ENCODE data around the gene ARID1B.

Gene ARID1B

DNA sequence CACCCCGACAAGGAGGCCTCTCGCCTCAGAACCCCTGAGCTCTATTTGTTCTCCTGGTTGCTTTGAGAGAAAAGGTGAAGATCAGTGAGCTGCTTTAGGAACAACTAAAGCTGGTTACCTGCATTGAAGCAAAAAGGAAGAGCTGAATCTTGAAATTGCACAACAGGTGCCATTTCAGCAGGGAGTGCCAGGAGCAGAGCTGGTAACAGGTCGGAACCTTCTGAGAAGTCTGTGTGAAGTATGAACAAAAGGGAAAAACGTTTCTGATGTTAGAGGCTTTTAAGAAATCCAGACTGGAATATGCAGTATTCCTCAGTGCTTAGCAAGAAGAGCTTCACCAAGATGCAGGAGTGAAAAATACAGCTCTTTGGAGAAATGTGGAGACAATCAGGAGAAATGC is 382.2 kb downstream of the ARID1B start:
- no peak for DNase-seq (ENCODE audit: low spot score)

DNA sequence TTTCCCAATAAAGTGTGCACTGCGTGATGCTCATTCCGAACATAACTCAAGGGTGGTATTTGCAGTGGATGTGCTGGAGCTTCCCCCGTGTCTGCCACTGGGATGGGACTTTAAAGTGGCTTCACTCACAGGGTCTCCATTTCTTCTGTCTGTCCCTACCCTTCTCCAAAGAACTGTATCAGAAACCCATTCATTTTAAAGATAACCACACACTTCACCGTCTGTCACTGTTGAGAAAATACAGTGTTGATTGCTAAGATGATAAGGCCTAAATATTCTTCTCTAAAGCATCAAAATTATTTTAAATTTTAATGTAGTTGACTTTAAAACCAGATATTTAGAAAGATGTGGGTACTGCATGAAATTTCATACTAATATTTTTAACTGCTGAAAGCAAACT is 384.7 kb downstream of the ARID1B start:
- DNase-seq (ENCODE audit: low spot score), result no peak

DNA sequence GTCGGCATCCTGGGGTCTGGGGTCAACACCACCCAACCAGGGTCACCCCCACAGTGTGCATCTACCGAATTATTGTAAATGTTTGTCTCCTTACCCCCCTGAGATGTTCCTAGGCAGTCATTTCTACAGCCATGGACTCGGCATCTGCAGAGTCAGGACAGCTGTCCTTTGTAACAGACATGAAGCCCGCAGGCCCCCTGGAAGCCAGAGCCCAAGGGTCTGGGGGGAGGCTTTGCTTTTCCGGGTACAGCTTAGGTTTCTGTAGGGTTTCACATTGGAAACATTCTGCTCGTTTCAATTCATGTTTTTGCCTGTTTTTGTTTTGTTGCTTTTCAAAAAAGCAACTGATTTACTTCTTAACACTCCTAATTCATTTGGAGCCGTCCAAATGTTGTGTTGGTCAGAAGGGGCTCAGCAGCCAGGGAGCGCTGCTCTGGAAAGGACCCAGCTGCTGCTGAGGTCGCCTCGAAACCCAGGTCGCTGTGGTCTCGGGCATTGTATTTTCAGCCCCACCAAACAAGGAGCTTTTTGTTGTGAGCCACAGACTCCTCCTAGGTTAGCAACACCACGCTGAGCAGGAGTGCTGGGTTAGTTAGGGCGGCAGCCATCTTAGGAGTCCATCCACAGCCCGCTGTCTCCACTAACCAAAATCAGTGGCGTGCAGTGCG is 385.7 kb downstream of the ARID1B start:
- DNase-seq (ENCODE audit: low spot score), result no peak

DNA sequence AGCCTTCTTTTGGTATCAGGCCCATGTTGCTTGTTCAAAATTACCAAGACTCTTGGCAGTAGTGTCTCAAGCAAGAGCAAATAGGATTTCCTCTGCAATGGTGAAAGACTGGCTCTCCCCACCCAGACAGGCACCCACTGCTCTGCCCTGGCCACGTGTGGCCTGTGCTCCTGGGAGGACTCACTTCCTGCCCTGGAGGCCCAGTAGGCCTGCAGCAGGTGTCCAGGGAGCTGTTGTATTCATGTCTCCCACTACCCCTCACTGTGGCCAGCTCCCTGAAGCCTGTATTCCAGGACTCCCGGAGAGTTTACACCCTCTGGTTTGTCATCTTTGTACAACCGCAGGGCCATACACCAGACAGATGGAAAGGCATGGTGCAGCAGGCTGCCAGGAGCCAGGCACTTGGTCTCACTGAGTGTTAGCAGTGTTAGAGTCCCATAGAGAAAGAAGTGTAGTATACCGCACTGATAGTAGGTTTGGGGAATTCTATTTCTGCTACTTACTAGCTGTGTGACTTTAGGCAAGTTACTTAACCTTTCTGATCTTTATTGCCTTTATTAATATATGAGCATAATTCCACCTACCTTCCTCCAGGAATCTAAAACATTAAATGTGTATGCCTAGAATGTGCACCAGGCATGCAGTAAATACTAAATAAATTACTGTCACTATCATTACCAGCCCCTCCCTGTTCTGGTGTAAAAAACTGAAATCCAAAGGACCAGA is 386.4 kb downstream of the ARID1B start:
- no peak for DNase-seq (ENCODE audit: low spot score)

DNA sequence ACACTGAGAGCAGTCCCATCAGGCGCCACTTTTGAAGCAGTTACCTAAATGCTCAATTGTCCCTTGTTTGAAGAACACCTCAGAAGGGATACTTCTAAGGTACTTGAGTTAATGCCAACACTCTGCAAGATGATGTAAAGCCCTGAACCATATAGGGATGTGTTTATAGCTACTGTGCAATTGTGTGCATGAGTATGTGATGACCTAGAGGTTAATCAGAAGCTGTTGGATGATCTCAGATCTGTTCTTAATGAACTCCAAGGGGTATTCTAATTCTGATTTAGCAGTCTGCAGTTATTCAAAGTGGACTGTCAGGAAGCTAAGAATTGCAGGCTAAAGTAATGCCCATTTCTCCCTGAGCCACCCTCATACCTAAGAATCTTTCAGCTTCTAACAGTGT is 387.8 kb downstream of the ARID1B start:
- no peak for DNase-seq (ENCODE audit: low spot score)

DNA sequence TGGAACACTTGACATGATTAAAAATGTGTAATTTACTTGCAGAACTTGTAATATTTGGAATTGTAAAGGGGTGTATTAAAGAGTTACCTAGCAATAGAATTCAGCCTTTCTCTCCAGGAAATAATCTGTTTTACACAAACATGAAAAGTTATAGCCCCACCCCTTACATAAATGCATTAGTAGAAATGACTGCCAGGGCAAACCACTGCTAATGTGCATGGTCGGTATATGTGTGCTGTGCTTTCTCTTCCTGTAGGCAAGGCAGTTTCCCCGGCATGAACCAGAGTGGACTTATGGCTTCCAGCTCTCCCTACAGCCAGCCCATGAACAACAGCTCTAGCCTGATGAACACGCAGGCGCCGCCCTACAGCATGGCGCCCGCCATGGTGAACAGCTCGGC is 389.6 kb downstream of the ARID1B start:
- DNase-seq (ENCODE audit: low spot score), result no peak

DNA sequence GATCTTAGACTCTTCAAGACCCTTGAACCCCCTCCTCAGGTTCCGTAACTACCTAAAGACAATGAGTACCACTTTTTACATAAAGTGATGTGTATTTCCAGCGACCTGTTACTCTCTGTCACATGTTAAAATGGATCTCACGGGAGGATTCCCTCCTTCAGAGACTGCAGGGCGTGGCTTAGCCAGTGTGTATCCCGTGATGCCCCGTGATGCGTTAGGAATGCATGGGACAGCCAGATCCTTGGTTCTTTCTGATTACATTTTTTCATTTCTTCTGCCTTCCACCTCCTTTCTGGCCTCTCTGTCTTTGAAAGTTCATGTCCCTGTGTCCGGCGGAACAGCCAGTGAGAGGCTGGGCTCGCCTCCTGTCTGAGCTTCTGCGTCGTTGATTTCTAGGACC is 390.7 kb downstream of the ARID1B start:
- no peak for DNase-seq (ENCODE audit: low spot score)

DNA sequence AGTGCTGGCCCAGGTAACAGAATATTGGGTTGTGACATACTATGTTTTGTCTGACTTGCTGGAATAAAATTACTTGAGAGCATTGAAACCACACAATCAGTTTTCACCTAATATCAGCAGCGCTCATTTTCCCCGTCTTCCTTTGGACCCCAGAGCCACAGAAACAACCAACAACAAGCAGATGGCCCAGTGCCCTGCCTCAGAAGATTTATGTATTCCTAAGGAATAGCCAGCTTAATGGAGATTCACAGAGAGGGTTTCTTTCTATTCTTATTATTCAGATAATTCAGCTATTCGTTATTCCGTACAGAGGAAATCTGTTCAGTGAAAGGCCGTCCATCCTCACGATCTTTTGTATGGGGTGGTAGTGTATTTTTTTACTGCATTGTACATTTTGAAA is 391.3 kb downstream of the ARID1B start:
- no peak for DNase-seq (ENCODE audit: low spot score)

DNA sequence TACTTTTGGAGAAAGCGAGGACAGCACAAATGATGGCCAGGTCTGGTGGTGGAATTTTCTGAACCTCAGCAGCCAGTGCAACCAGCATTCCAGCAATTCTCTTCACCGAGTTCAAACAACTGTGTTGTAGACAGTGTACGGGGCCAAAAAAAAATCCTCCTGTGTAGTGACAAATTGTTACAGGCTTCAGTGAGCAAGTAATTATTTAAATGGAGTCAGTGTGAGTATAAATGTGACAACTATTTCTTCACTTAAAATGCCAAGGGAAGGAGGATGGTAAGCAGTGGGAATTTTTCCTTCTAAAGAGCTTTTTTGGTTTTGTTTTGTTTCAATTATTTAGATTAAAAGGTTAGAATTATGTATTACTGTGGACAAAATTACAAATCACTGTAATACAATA is 392.0 kb downstream of the ARID1B start:
- no peak for DNase-seq (ENCODE audit: low spot score)

DNA sequence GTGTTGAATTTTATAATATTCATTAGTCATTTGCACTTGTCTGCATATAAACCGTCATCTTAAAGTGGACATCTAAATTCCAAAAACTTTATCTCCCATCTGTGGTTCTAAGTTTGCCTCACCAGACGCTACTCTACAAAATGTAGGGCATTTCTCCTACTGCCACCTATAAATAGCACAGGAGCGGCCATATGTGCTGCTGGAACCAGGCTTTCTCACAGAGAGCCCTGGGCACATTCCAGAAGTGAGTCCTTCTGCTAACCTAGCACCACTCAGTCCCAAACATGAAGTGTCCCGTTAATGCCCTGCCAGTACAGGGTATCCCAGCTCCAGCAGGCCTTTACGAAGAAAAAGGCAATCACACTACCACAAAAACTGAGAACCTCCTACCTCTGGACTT is 392.5 kb downstream of the ARID1B start:
- no peak for DNase-seq (ENCODE audit: low spot score)

DNA sequence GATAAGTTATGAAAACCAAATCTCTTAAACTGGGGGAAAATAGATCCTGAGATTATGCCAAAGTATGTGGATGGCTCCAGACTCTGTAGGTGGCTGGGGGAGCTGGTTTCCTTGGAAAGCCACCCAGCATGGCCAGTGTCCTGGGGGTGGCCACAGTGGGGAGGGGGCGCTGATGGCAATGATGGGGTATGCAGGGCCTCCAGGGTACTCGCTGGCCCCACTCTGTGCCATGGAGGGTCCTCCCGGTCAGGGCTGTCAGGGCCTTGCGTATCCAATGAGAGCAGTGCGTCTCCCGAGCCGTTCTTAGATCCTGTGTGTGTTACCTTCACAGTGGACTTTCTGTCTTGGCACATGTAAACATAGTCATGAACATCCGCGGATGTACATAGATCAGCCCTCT is 393.4 kb downstream of the ARID1B start:
- DNase-seq (ENCODE audit: low spot score), result no peak

DNA sequence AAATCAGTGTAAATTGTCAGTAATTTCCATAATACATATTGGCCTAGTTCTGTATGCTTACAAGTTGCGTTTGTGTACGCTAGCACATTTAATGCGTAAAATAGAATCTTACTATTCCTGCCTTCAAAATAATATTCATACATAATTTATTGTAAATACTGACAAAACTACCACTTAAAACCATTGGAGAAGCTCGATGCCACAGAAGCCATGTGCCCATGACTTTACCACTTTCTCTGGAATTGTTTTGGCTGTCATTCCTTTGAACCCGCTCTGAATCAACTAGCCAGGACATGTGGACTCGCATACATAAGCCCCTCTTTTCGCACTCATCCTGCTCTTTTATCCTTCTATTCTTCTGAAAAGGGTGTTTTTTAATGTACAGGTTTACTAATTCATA is 394.6 kb downstream of the ARID1B start:
- DNase-seq (ENCODE audit: low spot score), result no peak

DNA sequence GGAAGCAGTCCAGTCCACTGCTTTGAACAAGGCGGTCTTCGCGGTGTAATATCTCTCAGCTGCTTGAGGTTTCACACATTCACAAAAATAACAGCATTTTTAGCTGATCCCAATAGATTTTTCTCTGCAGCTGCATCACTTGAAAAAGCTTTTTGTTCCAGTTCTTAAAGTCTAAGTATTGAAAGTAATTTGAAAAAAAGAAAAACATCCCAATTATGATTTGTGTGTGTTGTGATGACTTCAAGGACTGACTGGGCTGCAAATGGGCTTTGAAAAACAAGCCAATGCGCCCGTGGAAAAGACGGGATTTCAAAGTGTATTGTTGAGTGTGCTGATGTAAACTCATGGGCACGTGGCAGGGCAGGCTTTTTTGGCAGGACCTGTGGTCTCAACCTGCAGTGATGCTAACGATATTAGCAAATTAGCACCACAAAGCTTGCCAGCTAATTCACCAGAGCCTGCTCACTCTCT is 395.1 kb downstream of the ARID1B start:
- DNase-seq (ENCODE audit: low spot score), result no peak

DNA sequence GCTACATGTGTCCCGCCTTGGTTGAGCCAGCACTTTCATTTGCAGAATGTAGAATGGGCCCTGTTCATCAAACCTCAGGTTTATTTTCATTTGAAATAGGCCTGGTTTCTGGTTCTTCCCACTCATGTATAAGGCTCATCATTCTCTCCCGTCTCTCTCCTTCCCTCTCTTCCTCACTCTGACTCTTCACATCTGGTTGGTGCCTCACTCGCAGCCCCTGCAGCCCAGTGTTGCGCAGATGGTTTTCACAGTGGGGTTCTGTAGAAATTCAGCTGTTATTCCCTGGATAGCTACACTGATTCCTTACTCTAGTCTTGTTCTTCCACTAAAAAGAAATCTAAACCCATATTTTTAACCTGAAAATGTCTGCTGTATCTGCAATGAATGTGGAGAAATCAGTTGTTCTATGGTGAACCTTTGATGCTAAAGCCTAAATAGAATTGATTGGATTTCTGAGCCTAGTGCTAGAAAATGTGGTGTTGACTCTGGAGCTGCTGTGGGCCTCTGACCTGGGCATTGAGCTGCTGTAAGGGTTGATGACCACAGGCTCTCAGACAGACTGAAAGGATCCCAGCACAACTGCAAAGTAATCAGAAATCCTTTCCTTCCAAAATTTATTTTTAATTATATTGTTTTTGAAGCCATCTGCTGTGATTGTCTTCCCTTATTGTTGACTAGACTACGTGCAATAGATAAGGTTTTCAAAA is 395.8 kb downstream of the ARID1B start:
- no peak for DNase-seq (ENCODE audit: low spot score)

DNA sequence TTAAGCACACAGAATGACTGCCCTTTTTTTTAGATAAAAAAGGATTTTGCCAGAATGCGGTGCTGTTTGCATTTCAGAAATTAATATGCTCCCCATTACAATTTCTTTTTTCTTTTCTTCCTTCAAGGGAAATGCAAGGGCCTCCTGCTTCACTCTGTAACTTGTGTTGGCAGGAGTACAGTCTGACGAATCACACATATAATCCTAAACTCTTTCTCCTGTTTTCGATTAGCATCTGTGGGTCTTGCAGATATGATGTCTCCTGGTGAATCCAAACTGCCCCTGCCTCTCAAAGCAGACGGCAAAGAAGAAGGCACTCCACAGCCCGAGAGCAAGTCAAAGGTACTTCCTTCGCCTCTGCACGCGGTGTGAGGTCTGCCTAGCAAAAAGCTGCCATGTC is 396.6 kb downstream of the ARID1B start:
- no peak for DNase-seq (ENCODE audit: low spot score)

DNA sequence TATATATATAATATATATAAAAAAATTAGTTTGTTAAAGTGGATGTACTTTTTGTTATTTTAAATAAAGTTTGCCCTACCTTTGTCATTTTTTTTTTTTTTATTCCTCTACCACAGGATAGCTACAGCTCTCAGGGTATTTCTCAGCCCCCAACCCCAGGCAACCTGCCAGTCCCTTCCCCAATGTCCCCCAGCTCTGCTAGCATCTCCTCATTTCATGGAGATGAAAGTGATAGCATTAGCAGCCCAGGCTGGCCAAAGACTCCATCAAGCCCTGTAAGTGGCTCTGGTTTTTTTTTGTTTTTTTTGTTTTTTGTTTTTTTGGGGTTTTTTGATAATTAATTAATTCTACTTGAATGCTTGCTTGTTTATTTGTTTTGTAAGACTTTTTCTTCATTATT is 397.6 kb downstream of the ARID1B start:
- no peak for DNase-seq (ENCODE audit: low spot score)

DNA sequence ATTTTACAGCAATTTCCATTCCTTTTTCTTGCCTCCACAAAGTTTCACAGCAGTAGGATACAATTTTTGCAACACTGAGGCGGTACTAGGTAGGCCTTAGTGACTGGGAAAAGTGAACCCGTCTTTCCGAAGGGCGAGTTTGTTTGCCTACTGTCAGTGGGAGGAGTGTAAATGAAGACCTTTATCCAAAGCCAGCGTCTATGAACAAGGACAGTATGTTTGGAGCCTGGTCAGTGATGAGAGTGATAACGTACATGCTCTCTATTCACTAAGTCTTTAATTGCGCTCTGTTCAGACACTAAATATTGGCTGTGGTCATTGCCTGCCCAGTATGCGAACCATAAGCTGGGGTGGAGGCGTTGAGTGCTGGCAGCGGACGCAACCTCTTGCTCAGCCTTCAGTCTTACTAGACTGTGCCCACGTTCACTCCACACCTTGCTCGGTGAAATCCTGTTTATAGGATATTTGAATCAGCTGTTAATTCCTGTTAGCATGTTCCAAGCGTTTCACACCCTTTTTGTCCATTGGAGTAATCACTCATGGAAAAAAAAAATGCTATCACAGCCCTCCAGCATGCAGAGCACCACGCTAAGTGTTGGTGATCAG is 400.7 kb downstream of the ARID1B start:
- no peak for DNase-seq (ENCODE audit: low spot score)

DNA sequence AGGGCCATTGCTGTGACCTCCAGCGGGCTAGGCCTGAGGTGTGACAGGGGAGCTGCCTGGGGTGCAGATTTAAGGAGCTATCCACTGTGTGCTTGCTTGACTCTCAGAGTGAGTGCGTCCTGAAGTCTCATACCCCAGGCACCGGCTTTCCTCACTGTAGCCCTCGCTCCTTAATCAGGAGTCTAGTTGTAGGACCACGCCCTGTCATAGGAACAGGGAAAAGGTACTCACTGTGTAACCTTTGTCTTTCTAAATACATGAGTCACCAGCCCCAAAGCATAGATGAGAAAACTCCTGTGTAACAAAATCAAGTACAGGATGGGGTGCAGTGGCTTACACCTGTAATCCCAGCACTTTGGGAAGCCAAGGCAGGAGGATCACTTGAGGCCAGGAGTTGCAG is 404.5 kb downstream of the ARID1B start:
- DNase-seq (ENCODE audit: low spot score), result no peak

DNA sequence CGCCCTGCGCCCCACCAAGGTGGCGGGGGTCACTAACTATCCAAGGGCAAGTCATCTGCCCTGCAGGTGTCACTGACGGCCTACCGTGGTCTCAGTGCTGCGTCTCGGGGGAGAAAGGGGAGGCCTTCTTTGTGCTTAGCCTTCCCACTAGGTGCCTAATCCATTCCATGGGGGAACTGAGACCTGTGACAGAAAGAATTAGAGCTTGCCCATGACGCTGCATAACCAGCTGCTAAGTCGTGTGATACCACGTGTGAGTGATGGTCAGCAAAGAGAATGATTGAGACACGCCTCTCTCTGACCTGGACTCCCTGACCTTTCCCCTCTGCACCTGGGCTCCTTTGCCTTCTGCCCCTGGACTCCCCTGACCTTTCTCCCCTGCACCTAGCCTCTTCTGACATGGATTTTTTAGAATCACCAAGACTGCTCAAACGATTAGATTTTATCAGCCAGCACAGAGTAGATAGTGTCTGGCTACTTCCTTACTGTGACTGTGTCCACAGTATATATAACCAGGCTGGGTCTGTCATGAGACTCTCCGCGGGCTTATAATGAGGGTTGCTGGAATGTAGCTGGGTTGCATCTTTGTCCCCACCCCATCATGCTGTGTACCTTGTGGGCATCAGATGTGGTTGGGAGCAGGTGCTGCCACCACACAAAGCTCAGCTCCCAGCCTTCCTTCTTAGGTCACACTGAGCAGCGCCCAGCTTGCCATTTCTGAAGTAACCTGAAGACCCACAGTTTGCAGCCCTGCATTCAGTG is 405.5 kb downstream of the ARID1B start:
- no peak for DNase-seq (ENCODE audit: low spot score)

DNA sequence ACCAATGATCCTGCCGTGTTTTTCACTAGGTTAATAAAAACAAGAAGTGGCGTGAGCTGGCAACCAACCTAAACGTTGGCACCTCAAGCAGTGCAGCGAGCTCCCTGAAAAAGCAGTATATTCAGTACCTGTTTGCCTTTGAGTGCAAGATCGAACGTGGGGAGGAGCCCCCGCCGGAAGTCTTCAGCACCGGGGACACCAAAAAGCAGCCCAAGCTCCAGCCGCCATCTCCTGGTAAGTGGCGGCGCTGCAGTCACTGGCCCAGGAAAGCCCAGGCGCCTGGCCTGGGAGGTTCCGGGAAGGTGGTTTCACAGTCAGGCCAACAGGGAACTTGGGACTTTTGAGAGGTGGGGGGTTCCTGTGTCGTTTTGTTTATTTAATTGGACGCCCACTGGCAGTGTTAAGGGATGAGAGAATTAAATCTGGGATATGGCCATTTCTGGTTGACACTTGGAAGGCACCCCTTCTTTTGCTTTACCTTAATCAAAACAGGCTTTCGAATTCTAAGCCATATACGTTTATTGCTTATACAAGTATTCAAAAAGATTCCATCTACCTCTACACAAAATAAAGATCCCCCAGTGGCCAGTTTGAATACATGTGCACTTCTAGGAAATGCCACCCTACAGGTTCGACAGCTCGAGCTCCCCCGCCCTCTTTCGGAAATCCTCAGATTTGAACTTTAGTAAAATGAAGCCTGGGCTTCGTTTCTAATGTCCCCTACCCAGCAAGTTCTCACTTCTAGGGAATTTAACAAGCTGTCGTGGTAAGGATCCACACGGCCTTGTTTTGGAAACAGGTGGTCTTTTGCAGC is 407.2 kb downstream of the ARID1B start:
- DNase-seq (ENCODE audit: low spot score), result peak; percentile 36

DNA sequence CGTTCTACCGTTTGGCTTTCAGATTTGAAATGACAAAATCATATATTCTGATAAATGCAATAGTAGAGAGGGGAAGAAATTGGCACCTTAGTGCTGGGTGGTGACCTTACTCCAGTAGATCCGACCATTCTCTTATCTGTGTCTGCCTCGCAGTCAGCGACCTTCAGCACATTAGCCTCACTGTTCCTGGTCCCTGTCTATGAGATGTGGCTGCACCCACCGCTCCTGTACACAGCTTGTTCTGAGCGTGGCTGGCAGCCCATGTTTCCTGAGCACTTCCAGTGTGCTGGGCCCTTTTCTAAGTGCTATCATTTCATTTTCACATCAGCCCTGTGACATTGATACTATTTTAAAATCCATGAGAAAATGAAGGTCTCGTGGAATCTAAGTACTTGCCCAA is 408.0 kb downstream of the ARID1B start:
- DNase-seq (ENCODE audit: low spot score), result no peak
